ENCODE results near the gene SEMA3B. TPM values are rescaled to one million over a fixed set of nuclear protein-coding genes. Genes with fewer than 3 reads are reported as not detected.

The SEMA3B gene
- total RNA-seq, 1 donor from 2014 or later = 45.2 TPM

DNA sequence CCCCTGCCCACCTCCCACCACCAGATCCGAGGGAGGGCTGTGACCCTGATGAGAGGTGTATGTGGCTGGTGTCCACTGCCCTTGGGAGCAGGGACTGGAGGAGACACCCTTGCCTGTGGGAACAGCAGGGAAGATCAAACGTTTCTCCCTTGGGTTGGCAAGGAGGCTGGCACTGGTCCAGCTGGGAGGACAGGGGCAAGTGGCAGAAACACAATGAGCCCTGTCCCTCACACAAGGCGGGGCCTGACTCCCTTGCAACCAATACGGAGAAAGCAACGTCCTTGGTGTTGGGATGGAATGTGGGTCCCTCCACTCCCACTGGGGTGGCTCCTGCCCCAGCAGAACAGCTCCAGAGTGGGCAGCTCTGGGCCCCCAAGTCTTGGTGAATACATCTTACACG, 48.4 kb downstream of the SEMA3B start:
- DNase-seq = no peak

DNA sequence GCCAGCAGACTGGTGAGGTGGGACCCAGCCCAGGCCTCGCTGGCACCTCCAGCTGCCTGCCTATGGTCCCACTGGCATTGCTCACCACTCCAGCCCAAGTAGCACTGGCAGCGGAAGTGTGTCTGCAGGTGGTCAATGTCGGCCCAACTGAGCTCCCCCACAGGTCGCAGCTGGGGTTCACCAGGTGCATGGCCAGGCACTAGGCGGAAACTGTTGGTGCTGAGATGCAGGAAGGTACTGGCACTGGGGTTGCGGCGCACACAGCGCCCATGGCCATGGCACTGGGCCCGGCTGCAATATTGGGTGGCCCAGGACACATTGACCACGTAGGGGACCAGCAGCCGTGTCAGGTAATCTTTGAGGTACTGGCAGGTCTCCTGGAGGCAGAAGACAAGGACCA, 49.2 kb downstream of the SEMA3B start:
- no peak for DNase-seq

DNA sequence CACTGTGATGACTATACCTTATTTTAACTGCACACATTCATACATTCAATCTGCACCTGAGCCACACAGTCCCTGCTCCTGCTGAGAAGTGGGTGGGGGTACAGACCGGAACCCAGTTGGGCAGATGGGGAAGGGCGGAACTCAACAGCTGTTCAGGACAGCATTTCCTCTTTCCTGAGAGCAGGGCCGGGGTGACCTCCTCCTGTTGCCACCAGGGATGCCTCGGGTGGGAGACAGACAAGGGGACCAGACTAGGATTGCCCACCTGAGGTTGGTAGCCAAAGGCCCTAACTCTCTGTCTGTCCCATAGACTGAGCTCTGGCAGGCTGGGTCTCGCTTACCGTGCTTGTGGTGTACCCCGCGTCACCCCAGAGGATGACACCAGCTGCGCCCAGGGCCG, 49.7 kb downstream of the SEMA3B start:
- DNase-seq = no peak

DNA sequence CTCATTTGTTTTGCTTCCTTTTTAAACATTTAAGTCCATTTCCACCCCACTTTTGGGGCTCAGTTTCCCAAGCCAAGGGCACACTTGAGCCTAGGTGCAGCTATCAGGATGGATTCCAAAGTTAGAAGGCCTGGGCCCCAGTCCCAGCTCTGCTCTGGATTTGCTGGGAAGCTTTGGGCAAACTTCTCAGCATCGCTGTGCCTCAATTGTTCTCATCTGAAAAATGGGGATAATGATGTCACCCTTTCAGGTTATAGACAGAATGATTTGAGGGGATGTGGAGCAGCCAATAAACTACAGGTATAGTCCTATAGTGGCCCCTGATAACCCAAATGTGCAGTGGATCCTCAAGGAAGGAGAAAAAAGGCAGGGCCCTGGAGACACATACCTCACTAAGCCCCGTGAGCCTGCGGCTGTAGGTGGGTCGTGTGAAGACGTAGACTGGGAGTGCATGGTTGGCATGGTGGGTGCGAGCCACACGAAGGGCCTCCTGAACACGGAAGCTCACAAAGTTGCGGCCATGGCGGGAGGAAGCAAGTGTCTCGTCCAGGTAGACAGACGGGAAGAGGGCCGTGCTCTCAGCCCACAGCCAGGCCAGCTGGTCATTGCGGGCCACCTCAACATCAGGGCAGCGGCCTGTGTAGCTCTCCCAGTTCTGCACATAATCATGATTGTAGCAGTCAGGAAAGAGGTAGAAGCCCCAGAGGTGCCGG, 50.4 kb downstream of the SEMA3B start:
- DNase-seq = no peak

DNA sequence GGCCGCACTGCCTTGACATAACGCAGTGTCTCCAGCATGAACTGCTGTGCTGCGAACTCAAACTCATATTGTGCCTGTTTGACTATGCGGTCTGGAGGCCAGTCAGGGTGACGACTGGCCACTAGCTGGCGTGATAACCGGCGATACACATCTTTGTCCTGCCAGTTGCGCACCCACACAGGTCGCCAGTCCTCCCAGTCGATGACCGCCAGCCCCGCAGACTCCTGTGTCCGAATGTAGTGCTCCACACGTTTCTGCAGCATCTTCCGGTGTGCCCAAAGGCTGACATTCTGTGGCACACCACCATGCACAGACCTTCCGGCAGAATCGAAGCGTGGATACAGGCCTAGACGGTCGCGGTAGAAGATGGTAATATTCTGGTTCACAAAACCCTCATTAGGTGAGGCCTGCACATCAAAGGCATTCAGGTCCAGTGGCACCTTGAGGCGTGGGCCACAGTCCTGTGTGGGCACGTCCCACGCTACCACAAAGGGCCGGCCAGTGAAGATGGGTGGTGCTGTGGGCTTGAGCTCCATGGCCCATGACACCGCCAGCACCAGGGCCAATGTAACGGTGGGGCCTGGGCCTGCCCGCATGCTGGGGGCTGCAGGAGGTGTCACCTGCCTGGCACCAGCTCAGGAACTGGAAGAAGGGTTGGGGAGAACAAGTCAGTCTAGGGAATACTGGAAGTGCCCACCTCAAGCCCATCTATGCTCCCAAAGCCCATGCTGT, 51.1 kb downstream of the SEMA3B start:
- no peak for DNase-seq

DNA sequence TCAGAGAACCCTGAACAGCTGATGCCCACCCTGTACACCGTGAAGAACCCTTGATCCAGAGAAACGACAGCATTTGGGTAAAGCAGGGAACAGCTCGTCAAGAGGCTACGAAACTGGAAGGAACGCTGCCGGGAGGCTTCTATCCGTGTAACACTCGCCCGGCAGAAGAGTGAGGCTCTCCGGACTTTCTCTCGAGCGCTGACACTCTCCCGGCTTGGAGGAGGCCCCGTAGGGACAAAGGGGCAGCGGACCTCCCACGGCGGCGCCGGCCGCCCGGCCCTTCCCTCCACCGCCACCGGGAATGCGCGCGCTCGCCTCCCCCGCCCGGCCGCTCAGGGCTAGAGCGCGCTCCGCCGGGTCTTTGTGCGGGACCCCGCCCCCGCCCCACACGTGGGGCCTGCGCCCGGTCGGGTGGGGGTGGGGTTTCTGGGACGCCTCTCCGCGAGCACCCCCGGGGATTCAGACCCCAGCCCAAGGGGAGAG, 51.9 kb downstream of the SEMA3B start:
- peak; percentile 91 for DNase-seq

DNA sequence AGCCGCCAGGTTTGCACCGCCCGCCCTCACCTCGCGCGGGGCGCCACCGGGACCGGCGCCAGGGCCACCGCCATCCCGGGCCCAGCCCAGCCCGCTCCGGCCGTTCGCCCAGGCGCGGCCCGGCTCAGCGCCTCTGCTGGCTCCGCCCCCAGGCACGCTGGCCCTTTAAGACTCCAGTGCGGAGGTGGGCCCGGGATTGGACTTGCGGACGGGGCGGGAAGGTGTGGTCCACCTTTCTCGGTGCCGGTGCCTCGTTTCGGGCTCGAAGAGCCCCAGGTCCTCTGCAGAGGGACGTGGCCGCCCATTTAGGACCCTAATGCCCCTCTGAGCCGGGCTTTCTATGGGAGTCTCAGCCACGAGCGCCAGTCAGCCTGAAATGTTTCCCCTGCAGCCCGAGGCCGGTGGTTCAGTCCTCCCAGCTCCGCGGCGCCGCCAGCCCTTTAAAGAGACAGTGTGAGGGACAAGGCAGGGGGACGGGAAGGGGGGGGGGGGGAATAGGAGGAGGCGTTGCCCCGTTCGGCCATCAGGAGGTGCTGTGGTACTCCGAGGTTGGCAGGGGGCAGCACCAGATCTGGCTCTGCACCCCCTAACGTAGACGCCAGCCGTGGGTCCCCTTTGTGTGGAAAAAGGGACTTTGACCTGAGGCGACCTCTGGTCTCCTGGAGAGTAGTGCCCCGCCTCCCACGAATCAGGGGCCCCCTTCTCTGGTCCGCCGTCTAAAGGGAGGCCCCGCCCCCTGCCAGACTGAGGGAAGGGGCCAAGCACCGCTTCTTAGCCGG, 52.6 kb downstream of the SEMA3B start:
- DNase-seq = peak; percentile 96

DNA sequence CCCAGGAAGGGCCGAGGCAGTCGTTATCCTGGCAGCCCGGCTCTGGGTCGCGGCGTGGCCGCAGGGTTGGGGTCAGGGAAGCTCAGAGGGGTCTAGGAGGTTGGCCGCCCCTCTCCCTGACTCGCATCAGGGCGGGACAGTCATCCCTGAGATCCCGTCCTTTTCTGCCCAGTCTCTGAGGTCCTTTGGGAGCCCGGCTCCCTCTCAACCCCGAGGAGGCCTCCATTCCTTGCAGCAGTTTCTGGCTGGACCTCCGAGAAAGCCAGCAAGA, 53.1 kb downstream of the SEMA3B start:
- DNase-seq = no peak

DNA sequence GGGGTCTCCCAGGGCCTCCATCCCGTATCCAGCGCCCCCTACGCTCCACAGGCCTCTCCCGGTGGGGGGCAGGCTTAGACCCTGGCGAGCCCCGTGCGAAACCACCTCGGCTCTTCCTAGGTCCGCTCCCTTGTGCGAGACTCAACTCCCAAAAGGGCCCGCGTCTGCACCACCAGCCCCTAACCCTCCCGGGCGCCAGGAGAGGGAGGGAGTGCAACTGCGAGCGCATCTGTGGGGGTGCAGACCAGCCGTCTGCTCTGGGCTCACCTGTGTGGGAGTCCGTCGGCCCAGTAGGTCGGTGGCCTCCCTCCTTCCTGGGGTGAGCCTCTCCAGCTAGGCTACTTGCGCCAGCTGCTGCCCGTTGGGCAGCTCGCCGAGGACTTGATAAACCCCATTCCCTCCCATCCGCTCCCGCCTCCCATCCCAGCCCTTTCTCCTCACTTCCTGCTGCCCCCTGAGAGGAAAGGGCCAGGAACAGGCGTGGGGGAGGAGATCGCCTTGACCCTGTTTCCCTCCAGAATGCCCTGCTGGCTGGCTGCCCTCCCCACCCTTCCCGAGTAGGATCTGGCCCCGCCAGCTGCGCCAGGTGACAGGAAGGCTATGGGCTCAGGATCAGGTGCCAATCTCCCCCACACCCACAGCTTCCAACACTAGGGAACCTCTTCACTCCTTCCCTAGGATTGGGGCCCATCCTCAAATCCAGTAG, 53.6 kb downstream of the SEMA3B start, which contains the start of gene HYAL2:
TSS of gene HYAL2 (minus strand) at position 360 of the 706 bp plus-strand sequence. CDS start 2,256 bp downstream, outside the sequence.
- DNase-seq = no peak

DNA sequence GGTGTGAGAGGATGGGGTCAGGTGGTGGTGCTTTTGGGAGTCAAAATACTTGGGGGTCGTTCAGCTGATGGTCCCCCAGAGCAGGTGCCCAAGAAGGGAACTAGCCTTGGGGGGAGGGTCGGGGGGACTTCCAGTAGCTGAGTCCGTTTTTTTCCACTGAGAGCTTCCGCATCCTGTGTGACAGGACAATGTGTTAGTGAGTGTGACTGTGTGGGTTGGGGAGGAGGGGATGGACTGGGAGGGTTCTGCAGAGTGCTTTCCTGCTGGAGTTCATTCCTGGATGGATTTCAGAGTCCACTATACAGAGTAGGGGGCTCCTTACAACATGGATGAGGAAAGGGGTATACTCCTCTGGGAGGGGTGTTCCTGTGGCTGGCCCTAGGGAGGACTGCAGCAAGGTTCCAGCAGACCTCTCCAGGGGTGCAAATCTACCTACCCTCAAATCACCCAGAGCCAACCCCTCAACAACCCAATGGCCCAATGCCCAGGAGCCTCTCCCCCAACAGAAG, 54.2 kb downstream of the SEMA3B start:
- DNase-seq = no peak

DNA sequence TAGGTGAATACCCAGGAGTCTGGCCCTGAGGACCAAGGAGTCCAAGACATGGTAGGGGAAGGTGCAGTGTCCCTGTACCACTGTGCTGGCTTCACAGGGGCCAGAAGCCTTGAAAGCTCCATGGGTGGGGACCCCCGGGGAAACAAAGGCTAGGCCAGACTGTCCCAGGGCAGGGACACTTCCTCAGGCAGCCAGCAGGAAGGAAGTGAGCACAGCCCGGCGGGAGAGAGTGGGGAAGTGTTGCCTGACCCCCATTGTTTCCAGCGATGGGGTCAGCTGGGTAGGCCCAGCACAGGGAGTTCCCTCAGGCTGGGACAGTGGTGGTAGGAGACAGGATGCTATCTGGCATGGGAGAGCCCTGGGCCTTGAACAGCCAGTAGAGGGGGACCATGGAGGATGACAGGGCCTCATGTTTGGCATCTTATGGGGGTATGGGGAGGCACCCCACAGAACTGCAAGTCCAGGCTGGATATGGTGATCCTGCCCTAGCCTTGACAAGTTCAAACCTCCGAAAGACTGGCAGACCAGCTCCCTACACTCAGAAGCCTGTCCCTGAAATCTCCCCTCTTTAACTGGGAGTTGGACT, 54.8 kb downstream of the SEMA3B start:
- DNase-seq = no peak

DNA sequence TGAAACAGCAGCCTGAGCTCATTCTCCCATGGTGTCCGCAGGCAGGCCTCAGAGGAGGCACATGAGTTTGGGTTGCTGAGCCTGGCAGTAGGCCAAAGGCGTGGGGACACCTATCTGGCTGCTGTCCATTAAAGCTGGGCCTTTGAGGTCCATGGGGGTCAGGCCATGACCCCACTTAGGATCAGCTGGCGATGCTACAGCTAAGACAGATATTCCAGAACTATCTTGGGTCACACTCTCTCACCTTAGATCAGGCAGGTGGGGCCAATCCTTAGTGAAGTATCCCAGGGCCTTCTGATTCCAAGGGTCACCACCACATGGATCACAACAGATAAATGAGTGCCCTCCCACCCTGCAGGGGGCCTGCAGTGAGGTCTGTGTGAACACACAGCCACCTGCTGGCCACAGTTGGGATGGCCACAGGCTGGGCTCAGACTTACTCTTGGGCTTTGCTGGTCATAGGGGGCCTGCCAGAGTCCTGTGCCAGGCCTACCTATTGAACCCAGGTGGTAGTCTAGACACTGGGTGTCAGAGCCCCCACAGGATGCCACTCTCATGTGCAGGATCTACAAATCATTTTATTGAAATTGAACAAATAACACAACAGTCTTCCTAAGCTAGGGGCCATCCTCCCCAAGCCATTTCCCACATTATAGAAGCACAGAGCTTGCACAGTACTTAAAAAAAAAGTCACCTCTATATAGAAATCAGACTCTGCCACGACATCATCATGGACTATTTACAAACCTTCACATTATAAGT, 55.6 kb downstream of the SEMA3B start:
- DNase-seq = peak; percentile 70

DNA sequence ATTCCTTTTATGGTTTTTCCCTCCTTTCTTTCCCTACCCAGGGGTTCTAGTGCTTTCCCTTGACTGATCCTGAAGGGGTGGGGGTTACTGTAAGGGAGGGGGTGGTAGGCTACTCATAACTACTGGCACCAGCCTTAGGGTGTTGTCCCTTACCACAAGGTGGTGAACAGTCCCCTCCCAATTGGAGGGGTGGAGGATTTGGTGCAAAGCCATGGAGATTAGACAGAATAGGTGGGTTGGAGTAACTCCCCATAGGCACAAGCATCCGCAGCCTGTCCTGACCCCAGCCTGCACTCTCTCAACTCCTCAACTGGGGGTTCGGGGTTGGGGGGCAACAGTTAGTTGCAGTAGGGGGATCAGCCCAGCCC, 56.1 kb downstream of the SEMA3B start:
- no peak for DNase-seq

DNA sequence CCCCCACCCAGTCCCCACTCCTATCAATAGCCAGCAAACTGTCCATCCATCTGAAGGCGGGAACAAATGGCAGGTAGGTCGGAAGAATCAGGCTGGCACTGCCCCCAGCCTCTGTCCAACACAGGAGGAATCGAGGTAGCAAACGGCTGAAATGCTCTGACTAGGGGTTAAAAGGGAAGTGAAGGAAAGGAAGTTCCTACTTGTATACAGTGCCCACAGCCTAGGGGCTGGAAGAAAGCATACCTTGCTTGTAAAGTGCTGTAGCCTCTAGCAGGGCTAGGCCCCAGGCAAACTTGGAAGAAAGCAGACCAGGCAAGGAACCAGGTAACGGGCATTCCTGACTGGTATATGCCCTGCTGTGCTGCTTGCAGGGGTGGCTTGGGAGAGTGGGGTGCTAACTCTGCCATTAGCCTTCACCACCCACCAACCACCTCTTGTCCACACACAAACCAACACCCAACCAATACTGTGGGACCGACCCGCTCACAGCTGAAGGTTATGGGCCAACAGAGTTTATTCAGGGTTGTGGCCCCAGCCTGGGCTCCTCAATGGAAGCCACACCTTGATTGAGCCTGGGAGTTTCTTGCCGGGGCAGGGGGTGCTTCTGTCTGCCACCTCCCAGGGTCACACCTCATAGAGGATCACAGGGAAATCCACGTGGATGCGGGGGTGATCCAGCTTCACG, 56.7 kb downstream of the SEMA3B start:
- no peak for DNase-seq

DNA sequence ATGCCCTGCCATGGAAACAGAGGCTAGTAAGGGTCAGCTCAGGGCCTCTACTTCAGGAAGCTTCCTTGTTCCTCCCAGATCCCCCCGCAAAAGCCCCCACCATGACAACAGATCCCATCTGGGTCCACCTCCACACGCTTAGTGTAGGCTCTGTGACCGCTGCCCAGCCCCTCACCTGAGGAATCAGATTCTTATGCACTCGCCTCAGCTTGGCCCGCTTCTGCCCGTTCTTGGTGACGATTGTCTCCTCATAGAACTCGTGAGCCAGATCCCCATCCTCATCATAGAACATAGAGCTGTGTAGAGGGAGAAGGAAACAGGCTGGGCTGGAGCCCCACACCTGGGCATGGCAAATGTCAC, 57.2 kb downstream of the SEMA3B start:
- DNase-seq = no peak

DNA sequence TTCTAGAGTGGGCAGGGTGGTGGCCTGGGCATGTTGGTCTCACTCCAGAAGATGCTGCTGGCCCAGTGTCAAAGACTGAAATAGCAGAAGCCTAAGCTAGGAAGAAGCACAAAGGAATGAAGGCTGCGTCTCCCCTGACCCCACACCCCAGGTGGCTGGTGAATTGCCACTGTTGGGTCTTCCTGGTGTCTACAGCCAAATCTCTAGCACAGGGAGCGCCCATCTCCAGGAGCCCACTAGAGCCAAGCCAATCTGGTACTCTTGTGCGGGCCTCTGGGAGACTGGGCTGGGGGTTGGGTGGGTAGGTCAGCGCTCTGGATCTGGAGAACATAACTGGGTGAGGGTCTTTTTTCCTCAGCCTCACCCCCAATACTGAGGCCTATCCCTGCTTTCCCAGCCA, 58.2 kb downstream of the SEMA3B start:
- DNase-seq = no peak

All from tongue (tissue), 2 donors.